GM18868 (cell line): ENCODE data around the gene SRY.
"Not testable (repeated sequence)": the region's sequence is repeated elsewhere in the genome, so short reads cannot be mapped to it uniquely, and the experiment has no call there.

ENCODE experiments used
- ATAC-seq: cut with Tn5 transposase; IDR thresholded peaks from one replicate; pipeline ENCODE4 v1.9.1; 2021; ENCODE audit warnings: mild to moderate bottlenecking, moderate library complexity; ENCODE audit not compliant: unreplicated experiment

Gene SRY

DNA sequence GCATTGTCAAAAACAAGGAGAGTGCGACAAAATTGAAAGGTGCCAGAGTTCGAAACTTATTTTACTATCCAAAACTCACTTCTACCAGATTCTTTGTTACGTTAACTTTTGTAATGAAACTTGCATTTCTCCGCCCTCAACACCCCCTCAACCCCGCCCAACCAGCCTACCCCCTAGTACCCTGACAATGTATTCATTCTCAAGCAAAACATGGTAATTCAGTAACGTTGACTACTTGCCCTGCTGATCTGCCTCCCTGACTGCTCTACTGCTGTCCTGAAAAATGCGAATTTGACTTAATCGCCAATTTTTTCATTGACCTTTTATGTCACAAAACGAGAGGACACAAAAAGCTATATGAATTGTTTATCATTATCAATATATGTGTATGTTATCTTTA, at the start of gene SRY:
Gene SRY, minus strand, starts transcription at position 83 of the 400 bp plus-strand sequence. Its CDS starts 79 bp downstream, at position 4.
- no peak for ATAC-seq

DNA sequence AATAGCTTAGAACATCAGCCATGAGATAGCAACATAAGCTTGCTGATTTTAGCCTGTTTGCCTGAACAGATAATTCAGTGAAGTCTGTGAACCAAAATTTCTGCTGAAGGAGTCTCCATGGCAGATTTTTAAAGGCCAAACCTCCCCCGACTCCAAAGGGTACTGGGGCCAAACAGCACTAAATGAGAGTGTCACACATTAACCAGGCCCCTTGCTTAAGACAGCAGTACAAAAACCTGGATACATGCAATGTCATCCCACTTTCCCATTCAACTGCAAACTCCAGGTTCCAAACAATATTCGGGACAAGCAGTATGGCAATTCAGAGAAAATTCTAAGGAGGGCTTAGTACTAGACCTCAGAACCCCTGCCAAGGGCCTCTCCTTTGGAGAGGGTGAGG, 49.6 kb upstream of the SRY start:
- ATAC-seq: no peak

- no peak for ATAC-seq
Measured at GRCh38 chrY:2835230-2835629, 47.7 kb upstream of the SRY start.

GRCh38 chrY:2828497-2828896, 41.0 kb upstream of the SRY start:
- no peak for ATAC-seq

DNA sequence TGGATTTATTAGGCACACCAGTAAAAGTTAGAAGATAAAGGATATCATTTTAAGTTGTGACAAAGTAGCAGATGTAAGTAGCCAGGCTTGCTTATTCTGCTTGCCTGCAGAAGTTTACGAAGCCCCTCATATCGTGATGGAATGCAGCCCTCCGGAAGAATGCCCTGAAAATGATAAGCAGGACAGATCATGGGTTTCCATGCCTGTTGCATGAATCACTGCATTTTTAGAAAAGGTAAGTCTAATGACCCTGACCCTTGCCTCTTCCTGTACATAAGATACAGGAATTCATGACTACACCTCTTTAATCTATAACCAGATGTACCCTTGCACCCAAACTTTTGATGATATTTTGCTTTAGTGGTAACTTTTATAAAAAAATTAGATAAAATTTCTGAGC, 37.0 kb upstream of the SRY start:
- no peak for ATAC-seq

DNA sequence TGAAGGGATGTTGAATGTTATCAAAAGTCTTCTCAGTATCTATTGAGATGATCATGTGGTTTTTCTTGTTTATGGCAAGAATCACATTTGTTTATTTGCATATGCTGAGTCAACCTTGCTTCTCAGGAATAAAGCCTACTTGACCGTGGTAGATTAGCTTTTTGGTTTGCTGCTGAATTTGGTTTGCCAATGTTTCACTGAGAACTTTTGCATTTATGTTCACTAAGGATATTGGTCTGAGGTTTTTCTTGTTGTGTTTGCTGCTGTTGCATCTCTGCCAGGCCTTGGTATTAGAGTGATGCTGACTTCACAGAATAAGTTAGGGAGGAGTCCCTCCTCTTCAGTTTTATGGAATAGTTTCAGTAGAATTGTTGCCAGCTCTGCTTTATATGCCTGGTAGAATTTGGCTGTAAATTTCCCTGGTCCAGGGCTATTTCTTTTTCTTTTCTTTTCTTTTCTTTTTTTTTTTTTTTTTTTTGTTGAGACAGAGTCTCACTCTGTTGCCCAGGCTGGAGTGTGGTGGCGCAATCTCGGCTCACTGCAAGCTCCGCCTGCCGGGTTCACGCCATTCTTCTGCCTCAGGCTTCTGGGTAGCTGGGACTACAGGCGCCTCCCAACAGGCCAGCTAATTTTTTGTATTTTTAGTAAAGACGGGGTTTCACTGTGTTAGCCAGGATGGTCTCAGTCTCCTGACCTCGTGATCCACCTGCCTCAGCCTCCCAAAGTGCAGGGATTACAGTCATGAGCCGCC, 29.8 kb upstream of the SRY start:
- not testable (repeated sequence) for ATAC-seq

DNA sequence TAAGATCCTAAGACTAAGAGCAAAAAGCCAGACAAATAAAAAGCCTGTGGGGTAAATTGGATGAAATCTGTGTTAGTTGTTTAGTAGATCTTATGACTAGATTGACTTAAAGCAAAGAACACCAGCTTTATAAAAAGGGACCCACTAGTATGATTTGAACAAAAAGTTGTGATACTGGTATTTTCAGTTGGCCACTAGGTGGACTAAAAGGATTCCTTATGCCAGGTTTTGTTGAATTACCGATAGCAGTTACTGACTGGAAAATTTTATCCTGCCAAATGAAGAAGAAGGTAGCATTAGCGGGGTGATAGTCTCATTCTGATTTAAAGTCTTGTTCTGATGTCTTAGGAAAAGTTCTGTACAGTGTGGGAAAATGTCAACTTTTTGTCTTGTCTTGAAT, 12.8 kb upstream of the SRY start:
- ATAC-seq: no peak

DNA sequence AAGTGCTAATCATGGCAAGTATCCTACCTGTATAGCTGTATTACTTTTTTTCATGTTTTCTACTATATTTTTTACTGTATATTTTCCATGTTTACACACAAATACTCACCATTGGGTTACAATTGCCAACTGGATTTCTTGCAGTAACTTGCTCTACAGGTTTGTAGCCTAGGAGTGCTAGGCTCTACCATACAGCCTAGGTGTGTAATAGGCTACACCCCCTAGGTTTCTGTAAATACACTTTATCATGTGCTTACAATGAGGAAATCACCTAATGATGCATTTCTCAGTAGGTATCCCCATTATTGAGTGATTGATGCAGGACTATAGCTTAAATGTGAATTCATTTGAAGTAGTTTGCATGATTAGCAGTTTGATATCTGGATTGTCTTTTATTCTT, 10.5 kb upstream of the SRY start:
- no peak for ATAC-seq

- no peak for ATAC-seq
Measured at GRCh38 chrY:2796977-2797523, 9.6 kb upstream of the SRY start.

GRCh38 chrY:2789756-2790155, 2.3 kb upstream of the SRY start:
- no peak for ATAC-seq

- ATAC-seq: no peak
Measured at GRCh38 chrY:2786876-2787512, 488 bp downstream of the SRY start.
